Activated CD8-positive, alpha-beta T cell treated with anti-CD3 and anti-CD28 coated beads for 36 hours (primary cell): ENCODE data around the gene ERGIC1. TPM values are rescaled to one million over a fixed set of nuclear protein-coding genes. Genes with fewer than 3 reads are reported as not detected.

Experiments
- ATAC-seq: fragments of 200-7000 bp; cut with Tn5 transposase; one replicate; pipeline ENCODE4 v1.10.0; 2021; ENCODE audit warnings: mild to moderate bottlenecking, moderate library complexity
- CTCF ChIA-PET: fragments of 350-600 bp; sonication (Branson Sonifier 250); formaldehyde crosslinking; loops from one replicate; lab custom pipeline; 2021; ENCODE audit warnings: antibody characterized with exemption; lab: Charles Lee
- POLR2A ChIA-PET: fragments of 350-600 bp; sonication (Branson Sonifier 250); formaldehyde crosslinking; loops from one replicate; lab custom pipeline; 2021; ENCODE audit warnings: antibody characterized with exemption; lab: Charles Lee
- DNase-seq: peaks from one replicate; pipeline ENCODE4 v3.0.0-alpha.2; 2020
- H3K27ac Mint-ChIP-seq: one replicate; pipeline ENCODE4 v1.8.0; 2021; ENCODE audit warnings: mild to moderate bottlenecking, mixed read lengths
- H3K27me3 Mint-ChIP-seq: one replicate; pipeline ENCODE4 v1.8.0; 2021; ENCODE audit warnings: mixed read lengths
- H3K36me3 Mint-ChIP-seq: one replicate; pipeline ENCODE4 v1.8.0; 2021; ENCODE audit warnings: low read depth, mixed read lengths
- H3K4me1 Mint-ChIP-seq: one replicate; pipeline ENCODE4 v1.8.0; 2021; ENCODE audit warnings: low read depth, mixed read lengths
- H3K4me3 Mint-ChIP-seq: one replicate; pipeline ENCODE4 v1.8.0; 2021; ENCODE audit warnings: mild to moderate bottlenecking, moderate library complexity, mixed read lengths
- H3K9me3 Mint-ChIP-seq: one replicate; pipeline ENCODE4 v1.8.0; 2021; ENCODE audit warnings: mixed read lengths
- intact Hi-C: fragments of 100-400 bp; cut with micrococcal nuclease; formaldehyde crosslinking; loops from one replicate; pipeline ENCODE4 v1.10.0; 2022
- total RNA-seq, 2 experiments: library from RNA; stranded (reverse); gene quantifications; one replicate each; pipeline ENCODE4 v1.2.3, GENCODE V29; 2021
- TF ChIP-seq, protein P1 (sequence below): fragments of 200-600 bp; IDR thresholded peaks from one replicate; pipeline ENCODE4 v1.8.0; 2022; ENCODE audit warnings: antibody characterized with exemption, mild to moderate bottlenecking

ERGIC1 gene
- total RNA-seq, 2 experiments from 2014 or later, result 56.1 to 57.0 TPM

GRCh38 chr5:172835994-172836356, 1.9 kb downstream of the ERGIC1 start:
- TF ChIP-seq, protein P1, sequence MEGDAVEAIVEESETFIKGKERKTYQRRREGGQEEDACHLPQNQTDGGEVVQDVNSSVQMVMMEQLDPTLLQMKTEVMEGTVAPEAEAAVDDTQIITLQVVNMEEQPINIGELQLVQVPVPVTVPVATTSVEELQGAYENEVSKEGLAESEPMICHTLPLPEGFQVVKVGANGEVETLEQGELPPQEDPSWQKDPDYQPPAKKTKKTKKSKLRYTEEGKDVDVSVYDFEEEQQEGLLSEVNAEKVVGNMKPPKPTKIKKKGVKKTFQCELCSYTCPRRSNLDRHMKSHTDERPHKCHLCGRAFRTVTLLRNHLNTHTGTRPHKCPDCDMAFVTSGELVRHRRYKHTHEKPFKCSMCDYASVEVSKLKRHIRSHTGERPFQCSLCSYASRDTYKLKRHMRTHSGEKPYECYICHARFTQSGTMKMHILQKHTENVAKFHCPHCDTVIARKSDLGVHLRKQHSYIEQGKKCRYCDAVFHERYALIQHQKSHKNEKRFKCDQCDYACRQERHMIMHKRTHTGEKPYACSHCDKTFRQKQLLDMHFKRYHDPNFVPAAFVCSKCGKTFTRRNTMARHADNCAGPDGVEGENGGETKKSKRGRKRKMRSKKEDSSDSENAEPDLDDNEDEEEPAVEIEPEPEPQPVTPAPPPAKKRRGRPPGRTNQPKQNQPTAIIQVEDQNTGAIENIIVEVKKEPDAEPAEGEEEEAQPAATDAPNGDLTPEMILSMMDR, result no peak
- DNase-seq (no peak), ATAC-seq (no peak)
- CTCF ChIA-PET, result interaction anchor here (1.4 to 3.0 kb wide), 5 partner anchors 11 to 121 kb away, joined by 3 to 10 read pairs (median 7); partner anchors contain the start of gene DUSP1
- POLR2A ChIA-PET, result interaction anchor here (1.6 to 3.4 kb wide), 3 partner anchors 29 to 65 kb away, joined by 3 to 22 read pairs (median 5); partner anchors contain the start of gene DUSP1
- intact Hi-C loops, result loop anchor here (5.0 to 10.0 kb wide), 2 partner anchors 64 to 121 kb away; partner anchors contain the start of gene DUSP1
- H3K9me3 Mint-ChIP-seq, result no peaks in the 10 kb centered on the region
- H3K36me3 Mint-ChIP-seq, result no peaks in the 10 kb centered on the region
- H3K27me3 Mint-ChIP-seq, result no peaks in the 10 kb centered on the region
- peak overlapping the region; percentile 43 for H3K27ac Mint-ChIP-seq
- peak overlapping the region; percentile 79 for H3K4me3 Mint-ChIP-seq
- peaks cover 40% of the 10 kb centered on the region for H3K4me1 Mint-ChIP-seq

DNA sequence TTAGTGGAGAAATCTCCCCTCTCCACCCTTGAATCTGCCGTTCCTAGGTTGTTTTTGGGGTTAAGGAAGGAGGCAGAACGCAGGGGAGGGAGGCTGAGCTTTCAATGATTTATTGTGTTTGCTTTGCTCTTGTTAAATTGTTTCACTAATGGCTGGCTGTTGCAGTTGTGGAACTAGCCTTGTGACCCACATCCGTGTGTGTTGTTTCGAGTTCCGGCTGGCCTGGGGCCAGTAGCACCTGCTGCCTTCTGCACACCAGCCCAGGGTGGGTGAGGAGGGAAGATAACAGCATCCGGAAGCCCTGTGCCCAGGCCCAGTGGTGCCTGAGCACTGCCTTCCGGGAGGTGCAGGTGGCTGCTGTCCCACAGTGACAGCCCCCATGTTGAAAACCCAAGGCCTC, 3.6 kb downstream of the ERGIC1 start:
- peak overlapping the region; percentile 77 for H3K27ac Mint-ChIP-seq
- ATAC-seq, result peak; percentile 70

DNA sequence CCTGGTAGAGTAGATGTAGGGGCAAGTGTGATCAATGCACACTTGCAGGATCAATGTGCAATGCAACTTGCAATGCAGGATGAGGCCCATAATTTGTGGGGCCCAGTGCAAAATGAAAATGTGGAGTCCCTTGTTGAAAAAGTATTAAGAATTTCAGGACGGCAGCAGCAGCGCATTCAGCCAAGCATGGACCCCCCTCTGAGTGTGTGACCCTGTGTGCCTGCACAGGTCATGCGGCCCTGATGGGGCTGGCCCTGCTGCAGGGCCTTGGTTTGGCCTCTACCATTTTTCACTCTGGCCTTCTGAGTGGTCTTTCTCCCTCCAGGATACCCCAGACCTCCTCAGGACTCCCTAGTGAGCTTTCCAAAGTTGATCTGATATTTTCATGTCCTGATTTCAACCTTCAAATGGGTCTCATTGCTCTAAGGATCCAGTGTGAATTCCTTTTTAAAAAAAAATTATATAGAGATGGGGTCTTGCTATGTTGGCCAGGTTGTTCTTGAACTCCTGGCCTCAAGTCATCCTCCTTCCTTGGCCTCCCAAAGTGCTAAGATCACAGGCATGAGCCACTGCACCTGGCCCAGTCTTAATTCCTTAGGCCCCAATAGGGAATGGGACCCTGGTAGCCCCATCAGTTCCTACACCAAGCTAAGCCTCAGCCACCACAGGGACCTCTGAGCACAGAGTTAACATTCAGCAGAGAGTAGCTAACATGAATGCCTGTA, 4.3 kb downstream of the ERGIC1 start:
- intact Hi-C loops, result loop anchor here (5.0 to 10.0 kb wide), 2 partner anchors 66 to 124 kb away; partner anchors contain the start of gene DUSP1
- TF ChIP-seq, protein P1, result no peak

More for the DNA sequence above, 3.6 kb downstream of the ERGIC1 start:
- TF ChIP-seq, protein P1, result no peak
- Mint-ChIP-seq H3K36me3 (peaks cover 2% of the 10 kb centered on the region), H3K4me3 (peak overlapping the region; percentile 49), H3K27me3 (no peaks in the 10 kb centered on the region), H3K9me3 (no peaks in the 10 kb centered on the region), H3K4me1 (peaks cover 42% of the 10 kb centered on the region)
- DNase-seq, result peak; percentile 79
- CTCF ChIA-PET, result interaction anchor here (1.3 to 3.0 kb wide), 3 partner anchors 66 to 131 kb away, joined by 3 to 10 read pairs (median 7); no protein-coding TSS in a partner anchor
- intact Hi-C loops, result loop anchor here (5.0 to 10.0 kb wide), 2 partner anchors 65 to 123 kb away; partner anchors contain the start of gene DUSP1
- POLR2A ChIA-PET, result interaction anchor here (3.4 kb wide), 1 partner anchor 66 kb away, joined by 22 read pairs; the partner anchor contains the start of gene DUSP1

DNA sequence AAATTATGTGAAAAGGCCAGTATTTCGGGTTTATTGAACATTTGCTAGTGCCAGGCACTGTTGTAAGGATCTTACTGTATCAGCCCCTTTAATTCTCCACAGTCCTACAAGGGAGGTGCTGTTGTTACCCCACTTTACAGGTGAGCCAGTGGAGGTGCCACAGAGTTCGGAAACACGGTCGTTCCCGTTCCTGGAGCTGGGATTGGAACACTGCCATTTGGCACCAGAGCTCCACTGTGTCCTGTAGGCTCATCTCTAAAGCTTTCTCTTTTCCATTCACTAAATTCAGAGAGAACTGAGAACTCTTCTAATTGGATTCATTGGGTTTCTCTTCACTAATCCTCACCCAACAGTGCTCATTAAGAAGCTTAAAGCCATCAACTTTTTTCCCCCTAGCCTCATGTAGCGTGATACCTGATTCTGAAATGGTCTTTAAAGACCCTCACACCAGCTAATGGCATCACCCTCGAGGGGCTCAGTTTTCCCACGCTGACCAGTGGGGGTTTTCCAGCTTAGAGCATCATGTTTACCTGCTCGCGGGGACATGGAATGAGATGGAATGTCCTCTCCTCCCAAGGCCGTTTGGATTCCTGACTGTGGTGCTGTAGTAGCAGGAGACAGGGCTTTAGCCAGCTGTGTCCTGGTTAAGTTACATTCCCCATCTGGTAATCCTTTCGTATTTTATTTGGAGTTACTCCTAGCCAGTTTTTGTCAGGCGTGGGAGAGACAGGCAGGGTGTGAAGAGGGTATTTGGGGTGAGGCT, 5.8 kb downstream of the ERGIC1 start:
- peaks cover 2% of the 10 kb centered on the region for H3K36me3 Mint-ChIP-seq
- TF ChIP-seq, protein P1, result no peak
- no peak overlapping the region for H3K27ac Mint-ChIP-seq
- H3K9me3 Mint-ChIP-seq, result no peaks in the 10 kb centered on the region
- intact Hi-C loops, result loop anchor here (5.0 to 10.0 kb wide), 2 partner anchors 68 to 125 kb away; partner anchors contain the start of gene DUSP1
- H3K4me1 Mint-ChIP-seq, result peaks cover 38% of the 10 kb centered on the region
- DNase-seq (no peak), ATAC-seq (no peak)
- POLR2A ChIA-PET, result no interaction called here
- CTCF ChIA-PET, result interaction anchor here (1.8 kb wide), 1 partner anchor 21 kb away, joined by 3 read pairs; no protein-coding TSS in a partner anchor
- H3K4me3 Mint-ChIP-seq, result no peak overlapping the region
- H3K27me3 Mint-ChIP-seq, result no peaks in the 10 kb centered on the region

More for the DNA sequence above, 4.3 kb downstream of the ERGIC1 start:
- Mint-ChIP-seq H3K9me3 (no peaks in the 10 kb centered on the region), H3K27ac (peak overlapping the region; percentile 77), H3K4me1 (peaks cover 42% of the 10 kb centered on the region), H3K27me3 (no peaks in the 10 kb centered on the region), H3K4me3 (peak overlapping the region; percentile 49), H3K36me3 (peaks cover 2% of the 10 kb centered on the region)
- DNase-seq (no peak), ATAC-seq (no peak)
- ChIA-PET CTCF (interaction anchor here (0.7 to 3.0 kb wide), 3 partner anchors 66 to 122 kb away, joined by 3 to 10 read pairs (median 4); no protein-coding TSS in a partner anchor), POLR2A (no interaction called here)
